Inflammatory macrophage treated with lipopolysaccharide for 1 hour (primary cell): Measurements from ENCODE around the gene KLHL29.
A peak's percentile ranks its signal among the peaks of the same experiment; 100 is the strongest.

ENCODE experiments used
- DNase-seq, 2 donors: peaks; one replicate each; pipeline ENCODE4 v3.0.0-alpha.2; 2020 to 2022

KLHL29 gene

DNA sequence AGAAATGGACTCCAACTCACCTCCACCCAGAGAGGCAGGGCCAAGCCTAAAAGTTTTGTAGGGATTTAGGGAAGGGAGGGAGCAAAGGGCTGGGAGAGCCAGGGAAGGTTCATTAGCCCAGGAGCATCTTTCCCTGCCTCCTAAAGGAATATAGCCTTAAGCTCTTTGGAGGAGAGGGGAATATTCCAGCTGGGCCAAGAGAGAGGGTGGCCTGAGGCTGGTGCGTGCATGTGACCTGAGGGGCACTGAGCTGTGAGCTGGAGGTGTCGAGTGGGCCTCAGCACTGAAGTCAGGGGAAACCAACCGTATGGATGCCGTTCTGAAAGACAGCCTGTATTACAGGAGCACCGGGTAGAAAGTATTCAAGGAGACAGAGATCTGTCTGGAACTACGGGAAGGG is 112.6 kb downstream of the KLHL29 start:
- DNase-seq = no peak

DNA sequence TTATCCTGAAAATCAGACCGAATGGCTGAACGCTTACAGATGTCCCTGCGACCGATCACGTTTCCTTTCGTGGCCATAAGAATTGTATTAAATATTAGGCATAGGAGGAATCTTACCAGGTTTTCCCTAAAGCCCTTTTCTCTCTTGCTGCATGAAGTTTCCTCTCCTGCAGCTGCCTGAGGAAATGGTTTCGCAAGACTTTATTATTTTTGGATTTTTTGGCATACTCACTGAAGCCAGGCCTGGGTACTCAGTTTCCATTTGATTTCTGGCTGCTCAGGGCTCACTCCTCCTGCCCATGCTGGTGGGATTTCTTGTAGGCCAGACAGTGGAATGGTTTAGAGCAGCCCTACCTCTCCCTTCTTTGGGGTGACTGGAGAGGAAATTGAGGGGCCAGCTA is 114.0 kb downstream of the KLHL29 start:
- DNase-seq = peak in 1 of 2 donors; percentile 2

DNA sequence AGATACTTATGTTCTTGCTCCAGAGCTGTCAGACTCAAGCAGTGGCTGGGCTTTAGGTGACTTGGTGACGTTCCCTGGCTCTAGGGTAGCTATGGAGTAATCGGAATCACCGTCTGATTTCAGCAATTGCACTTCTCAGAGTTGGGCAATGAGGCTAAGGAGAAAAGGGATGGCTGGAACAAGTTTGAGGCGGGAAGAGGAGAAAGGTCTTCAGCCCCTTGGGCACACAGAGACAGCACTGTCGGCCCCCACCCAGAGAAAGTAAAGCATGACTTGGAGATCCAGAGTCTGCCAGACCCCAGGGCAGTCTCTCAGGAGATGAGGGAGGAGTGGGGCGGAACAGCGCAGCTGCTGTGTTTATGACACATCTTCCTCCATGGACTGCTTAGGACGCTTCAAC is 114.5 kb downstream of the KLHL29 start:
- DNase-seq = no peak

DNA sequence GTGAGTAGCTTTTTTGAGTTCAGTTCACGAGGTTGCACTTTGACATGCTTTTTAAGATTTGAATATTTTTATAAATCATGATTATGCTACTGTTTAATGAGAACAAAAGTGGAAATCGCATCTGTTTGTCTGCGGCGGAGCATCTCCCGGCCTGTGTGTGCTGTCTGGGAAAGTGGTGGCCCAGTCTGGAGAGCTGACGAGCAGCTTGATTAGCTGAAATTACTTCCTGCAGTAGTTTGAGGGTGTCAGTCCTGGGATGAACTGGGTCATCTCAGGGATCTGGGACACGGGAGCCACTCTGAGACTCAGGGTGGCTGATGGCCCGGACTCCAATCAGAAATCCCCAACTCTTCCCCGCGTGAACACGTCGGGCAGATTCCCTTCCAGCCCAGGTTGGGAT is 115.9 kb downstream of the KLHL29 start:
- no peak for DNase-seq

DNA sequence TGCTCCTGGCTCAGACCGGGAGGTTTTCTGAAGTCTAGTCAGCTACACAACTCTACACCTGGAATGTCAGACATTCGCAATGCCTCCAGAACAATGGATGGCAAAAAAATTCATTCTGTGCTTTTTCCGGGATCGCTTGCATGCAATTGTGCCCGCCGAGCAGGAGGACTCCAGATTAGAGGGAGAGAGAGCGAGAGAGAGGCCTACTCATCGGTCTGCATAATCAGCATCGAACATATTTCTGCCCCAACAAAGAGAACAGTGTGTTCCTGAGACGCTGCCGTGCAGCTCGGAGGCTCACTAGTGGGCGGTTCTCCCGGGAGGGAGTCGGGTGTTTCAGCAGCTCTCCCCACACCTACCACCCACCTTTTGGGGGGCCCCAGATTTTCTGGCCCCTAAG is 117.1 kb downstream of the KLHL29 start:
- no peak for DNase-seq

DNA sequence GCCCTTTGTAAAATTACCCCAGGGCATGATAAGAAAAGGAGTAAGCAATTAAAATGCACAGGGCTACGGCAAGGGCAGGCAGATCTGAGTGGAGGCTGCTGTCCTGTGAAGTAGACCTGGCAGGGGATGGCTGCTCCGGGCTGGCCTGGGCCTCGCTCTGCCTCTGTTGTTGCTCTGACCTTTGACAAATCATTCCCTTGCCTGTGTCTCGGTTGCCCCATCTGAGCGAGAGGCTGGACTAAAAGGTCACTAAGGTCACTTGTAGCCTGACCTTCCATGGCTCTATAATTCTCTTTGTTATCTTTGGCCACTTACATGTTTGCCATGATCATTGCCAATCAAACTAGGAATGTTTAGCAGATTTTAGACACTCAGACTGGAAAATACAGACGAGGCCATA is 118.1 kb downstream of the KLHL29 start:
- DNase-seq = no peak

DNA sequence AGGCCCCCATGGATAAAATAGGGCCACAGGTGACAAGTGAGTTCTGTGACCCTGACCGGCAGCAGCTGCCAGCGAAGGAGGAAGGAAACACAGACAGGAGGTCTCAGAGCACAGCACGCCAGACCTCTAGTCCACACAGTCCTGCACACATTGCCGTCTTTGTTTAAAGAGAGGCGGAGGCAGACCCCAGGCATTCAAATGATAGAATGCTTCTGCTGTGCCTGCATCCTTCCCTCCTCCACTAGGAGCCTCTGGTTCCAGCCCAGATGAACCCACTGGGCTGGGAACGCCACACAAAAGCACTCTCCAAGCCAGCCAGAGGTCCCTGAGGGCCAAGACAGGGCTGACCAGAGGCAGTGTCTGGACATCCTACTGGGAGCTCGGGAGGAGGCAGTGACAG is 118.7 kb downstream of the KLHL29 start:
- DNase-seq = no peak

DNA sequence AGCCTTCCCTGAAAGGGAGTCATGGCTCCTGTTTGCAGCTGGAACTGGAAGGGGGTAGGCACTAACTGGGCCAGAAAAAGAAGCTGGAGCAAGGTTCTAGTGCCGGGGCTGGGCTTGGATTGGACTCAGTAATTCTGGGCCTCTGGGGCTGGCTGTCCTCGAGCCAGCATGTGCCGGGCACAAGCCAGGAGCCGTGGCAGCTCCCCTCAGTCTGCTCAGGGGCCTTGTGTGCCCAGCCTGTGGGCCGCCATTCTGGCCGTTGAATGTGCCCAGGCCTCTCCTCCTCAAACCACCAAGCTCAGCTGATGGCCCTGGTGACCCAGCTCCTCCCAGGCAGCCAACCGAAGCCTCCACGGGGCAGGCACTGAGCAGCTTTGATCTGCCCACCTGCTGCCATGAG is 119.6 kb downstream of the KLHL29 start:
- no peak for DNase-seq

DNA sequence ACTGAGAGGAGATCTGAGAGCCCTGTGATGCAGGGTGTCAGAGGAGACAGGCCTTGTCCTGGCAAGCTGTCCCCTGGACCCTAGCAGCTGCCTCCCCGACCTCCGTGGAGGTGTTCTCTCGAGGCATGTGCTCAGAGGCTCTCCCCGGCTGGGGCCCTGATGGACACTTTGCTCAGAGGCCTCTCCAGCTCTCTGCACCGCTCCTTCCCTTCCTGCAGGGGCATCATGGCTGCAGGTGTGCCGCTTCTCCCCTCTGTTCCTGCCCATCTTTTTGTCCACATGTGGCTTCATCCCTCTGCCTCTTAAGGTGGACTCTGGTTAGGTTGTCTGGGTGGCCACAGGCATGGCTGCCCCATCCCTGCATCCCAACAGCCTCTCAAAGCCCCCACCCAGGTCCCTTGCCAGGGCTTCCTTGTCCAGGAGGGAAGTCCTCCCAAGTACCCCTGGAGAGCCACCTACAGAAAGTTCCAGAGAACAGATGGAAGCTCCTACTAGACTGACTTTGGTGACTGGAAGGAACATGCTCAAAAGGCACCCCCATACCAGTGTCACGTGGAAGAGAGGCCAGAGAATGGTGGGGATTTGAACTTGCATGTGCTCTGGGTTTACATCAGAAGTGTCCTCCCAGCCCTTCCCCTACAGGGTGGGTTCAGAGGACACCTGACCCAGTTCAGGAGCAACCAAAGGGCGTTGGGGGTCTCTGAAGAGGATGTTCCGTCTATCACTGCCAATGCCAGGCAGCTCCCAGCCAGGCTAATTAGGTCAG is 120.4 kb downstream of the KLHL29 start:
- no peak for DNase-seq

DNA sequence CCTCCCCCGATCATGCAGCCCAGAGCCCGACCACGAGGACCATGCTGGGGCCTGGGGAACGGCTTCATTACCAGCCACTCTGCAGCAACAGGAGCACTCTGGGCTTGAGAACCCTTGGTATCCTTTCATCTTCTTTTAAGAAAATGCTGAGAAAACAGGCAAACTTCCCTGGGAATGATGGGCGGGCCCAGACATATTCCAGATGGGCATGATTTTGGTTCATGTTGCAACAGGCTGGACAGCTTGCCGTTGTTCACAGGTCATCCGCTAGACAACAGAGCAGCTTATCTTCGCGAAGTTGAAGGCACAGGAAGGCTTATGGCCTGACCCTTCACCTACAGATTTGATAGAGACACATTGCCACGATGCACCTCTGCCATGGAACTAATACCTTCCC is 121.0 kb downstream of the KLHL29 start:
- no peak for DNase-seq

DNA sequence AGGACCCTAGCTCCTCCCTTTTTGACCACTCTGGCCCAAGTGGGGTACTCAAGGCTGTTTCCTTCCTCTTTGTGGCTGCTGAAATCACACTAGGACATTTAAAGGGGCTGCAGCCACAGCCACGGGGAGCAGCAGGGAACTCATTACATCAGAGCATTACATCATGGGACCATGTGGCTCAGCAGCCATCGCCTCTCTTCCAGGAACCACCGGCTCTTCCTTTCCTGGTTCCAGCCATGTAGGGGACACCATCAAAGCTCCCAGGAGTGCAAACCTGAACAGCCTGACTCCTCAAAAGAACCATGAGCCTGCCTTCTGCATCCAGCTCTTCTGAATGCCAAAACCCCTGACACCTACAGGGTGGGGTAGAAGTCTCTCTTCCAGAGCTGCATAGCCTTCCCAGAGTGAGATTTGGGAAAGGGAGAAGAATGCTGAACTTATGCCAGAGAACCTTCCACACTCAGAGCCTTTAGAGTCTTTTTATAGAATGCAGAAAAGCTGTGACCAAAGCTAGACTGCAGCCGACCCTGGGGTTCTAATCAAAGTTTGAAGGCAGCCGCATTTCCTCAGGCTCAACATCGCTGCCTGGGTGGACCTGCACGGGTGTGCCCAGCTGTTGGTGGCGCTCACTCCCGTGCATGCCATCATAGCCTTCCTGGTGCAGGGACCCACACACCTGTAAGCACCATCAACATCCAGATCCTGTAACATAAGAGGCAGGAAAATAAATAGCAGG is 121.7 kb downstream of the KLHL29 start:
- DNase-seq = peak; percentile 27 to 34

DNA sequence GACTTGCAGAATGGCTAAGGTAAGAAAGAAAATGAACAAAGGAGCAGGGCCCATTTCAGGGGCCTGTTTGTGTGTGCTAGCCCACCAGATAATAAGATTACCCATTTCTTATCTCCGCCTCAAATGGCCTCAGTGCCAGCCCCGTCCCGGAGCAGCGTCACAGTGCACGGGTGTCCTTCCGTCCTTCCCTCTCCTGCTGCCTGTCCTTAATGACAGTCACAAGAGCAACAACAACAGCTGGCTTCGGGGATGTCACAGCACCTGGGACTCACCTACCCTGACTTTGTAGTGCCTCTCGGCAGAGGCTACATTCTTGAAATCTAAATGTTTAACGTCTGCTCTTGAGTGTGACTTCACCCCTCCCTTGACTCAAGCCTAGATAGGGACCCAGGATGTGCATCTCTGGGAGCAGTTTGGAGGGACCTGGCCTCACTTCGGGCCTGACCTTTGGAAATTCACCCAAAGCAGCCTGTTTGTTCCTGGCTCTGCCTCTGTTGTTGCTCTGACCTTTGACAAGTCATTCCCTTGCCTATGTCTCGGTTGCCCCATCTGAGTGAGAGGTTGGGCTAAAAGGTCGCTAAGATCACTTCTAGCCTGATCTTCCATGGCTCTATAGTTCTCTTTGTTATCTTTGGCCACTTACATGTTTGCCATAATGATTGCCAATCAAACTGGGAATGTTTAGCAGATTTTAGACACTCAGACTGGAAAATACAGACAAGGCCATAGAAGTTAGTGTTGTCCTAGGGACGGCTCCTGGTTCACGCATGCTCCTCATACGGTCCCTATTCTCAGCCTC is 122.5 kb downstream of the KLHL29 start:
- no peak for DNase-seq

DNA sequence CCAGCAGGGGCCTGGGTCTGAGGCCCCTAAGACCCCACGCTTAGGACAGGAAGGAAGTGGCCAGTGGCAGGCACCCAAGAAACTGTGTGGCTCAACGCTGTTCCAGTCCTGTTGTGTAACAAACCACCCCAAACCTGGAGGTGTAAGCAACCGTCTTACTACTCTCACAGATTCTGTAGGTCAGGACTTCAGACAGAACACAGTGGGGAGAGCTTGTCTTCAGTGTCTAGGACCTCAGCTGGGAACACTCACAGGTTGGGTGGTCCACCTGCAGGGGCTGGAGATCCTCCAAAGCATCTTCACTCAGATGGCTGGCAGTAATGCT is 123.0 kb downstream of the KLHL29 start:
- no peak for DNase-seq

DNA sequence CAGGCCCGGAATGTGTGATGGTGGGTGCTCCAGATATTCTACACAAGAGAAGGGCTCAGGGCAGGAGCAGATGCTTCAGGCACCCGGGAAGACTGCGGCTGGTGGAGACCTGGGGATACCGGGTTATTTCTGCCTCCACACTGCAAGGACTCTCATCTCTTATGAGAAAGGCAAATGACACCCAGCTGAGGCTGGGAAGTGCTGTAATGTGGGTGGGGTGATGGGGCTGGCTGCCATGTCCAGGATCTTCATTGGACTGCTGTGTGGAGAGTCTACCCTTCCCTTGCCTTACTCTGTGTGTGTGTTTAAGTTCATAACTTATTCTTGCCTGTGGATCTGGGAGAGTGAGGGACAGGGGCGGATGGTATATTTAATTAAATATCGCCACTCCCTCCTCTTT is 124.1 kb downstream of the KLHL29 start:
- no peak for DNase-seq

DNA sequence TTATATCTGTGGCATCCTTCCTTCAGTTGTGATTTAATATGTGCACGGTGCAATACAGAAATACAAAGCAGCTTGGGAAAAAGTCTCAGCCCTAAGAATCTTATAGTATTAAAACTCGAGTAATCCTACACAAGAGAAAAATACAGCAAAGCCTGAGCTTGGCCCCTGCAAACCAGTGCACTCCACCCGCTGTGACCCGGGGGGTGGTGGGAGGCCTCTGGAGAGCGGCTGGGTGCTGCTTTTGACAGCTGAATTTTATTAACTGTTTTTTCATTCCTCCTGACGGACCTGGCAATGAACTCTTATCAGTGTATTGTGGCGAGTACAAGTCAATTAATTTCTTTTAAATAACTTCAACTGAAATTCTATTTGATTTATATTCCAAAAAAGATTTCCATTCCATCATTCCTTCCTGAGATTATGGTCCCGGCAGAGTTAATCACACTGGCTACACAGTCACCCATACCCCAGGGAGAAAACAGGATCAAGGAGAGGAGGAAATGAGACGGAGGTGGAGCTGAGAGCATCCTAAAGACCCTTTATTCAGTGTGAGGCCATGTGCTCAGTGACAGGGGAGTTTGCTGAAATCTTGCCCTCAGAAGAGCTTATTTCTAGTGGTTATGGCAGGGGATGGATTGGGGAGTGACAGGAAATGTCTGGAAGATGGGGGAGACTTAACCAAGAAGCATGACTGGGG is 124.8 kb downstream of the KLHL29 start:
- DNase-seq = no peak

DNA sequence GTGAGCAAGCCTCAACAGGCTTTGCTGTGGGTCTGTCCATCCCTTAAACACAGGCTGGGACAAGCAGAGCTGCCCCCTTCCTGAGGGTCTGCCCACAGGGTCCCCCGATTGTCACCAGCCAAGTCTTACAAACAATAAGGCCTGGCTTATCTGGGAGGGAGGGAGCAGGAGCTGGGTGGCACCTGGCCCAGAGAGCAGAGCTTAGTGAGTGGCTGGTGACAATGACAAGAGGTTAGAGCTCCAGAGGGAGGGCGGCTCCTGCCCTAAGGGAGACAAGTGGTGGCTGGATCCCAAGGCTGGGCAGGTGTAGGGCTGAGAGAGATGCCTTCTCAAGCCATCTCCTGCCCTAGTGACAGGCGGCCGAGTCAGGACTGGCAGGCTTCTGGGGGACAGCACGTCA is 125.5 kb downstream of the KLHL29 start:
- DNase-seq = no peak

DNA sequence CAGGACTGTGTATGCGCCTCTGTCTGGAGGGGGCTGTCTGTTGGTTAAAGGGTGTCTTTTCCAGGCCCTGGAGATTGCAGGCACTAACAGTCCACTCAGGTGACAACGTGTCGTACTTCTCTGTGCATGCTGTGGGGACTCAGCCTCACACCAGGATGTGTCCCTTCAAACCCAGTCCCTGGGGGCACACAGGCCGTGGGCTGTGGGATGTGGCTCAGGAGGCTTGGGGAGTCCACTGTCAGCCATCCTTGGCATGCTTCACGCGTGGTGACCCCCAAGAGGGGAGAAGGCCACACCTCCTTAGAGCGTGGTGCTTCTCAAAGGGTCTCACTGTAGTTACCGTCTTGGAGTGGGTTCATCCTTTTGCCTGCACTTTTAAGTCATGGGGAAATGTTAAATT is 127.8 kb downstream of the KLHL29 start:
- DNase-seq = no peak

DNA sequence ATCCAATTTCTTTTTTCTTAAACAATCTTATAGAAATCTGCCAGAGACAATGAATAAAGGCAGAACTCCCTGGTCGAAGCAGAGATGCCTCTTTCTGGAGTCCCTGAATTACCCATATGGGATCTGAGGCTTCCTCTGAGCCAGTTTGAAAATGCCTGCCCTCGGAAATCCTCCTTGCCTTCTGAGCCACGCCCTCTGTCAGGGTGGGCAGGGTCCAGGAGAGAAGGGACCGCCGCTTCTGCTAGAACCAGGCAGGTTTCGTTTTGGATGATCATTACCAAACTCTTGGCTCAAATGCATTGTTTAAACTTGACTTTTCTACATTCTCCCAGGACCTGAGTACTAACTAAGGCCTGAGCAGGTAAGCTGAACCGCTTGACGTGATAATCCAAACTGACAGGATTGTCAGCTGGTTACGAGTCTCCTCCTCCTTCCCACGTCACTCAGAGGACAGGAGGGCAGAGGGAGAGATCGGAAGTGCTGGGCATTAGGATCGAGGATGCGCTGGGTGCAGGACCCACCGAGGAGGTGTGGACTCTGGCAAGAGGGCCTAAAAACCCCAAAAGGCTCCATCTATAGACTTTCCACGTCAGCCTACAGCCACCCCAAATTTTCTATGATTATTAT is 128.4 kb downstream of the KLHL29 start:
- DNase-seq = no peak

DNA sequence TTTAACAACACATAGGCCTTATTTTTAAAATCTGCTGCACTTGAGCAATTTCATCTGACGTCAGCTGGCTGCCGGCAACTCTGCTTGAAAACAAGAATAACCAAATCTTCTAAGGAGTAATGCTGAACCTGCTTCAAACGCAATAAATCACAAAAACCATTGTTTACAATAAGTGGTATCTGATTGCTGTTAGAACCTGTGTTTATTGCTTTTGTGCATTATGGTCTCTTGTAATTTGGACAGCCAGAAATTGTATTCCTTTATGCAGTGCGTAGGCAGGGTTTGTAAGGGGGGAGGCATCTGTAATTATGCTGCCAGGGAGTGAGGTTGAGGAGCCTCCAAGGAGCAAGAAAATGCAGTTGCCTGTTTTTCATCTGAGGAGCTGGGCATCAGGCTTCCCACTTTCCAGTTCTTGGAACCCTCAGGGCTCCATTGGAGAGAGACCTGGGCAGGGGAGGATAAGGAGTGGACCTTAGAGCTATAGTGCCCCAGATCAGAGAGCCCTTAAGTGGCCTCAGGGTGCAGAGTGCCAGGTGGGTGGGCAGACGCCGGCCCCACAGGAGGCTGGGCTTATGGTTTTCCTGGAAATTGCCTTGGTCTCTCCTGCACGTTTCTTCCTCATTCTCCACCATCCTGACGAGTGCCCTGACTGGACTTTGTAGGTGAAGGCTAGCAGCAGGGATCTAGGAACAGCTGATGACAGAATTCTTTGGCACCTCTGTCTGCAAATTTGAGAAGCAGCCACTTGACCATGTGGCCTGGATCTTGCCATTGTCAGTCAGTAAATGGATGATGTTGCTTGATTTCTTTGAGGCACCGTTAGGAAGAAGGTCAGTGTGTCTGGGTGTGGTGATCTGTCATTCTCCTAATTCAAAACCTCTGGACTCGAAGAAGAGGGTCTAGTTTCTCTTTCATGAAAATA is 129.2 kb downstream of the KLHL29 start:
- DNase-seq = no peak

DNA sequence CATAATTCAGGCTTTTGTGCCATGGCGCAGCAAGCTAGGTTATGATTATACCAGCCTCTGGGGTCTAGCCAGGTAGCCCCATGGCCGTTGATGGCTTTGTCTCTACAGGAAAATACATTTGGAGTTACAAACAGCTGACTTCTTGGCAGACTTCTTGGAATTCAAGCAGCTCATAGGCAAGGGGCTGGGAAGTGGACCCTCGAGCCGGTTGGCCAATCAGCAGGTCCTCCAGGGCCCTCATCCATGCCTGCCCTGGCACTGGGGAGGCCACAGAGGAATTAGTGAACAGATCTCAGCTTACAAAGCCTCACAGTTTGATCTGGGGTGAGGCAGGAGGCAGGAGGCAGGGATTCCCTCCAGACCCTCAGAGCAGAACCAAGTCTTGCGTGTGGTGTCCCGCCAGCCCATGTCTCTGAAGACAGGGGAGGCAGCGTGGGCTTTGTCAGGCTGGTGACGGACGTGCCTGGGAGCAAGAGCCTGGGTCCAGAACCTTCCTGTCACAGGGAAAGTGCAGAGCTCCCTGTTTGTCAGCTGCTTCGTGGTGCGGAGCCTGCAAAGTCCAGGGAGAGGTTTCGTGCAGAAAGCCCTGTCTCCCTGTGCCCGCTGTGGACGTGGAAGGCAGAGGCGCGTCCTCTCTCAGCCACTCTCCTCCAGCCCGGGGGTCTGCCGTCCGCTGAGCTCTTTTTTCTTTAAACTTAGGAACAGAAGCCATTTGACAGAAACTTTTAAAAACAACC is 131.7 kb downstream of the KLHL29 start:
- DNase-seq = no peak
